Upper lobe of right lung (tissue), 1 donor: ENCODE results near the gene SPAG16. TPM values are rescaled to one million over a fixed set of nuclear protein-coding genes. Genes with fewer than 3 reads are reported as not detected.

Experiments used
- ATAC-seq: fragments of 200-7000 bp; cut with Tn5 transposase; one replicate; pipeline ENCODE4 v1.9.1; 2020; ENCODE audit warnings: mild to moderate bottlenecking, moderate library complexity
- DNase-seq: peaks from one replicate; pipeline ENCODE4 v3.0.0-alpha.2; 2020
- H3K27ac ChIP-seq: fragments of 200-600 bp; one replicate; pipeline ENCODE4 v1.8.0; 2022
- H3K27me3 ChIP-seq: fragments of 200-600 bp; one replicate; pipeline ENCODE4 v1.8.0; 2022; ENCODE audit warnings: mild to moderate bottlenecking
- H3K36me3 ChIP-seq: fragments of 200-600 bp; one replicate; pipeline ENCODE4 v1.8.0; 2022
- H3K4me1 ChIP-seq: fragments of 200-600 bp; one replicate; pipeline ENCODE4 v1.8.0; 2022
- H3K4me3 ChIP-seq: fragments of 200-600 bp; one replicate; pipeline ENCODE4 v1.8.0; 2022; ENCODE audit warnings: mild to moderate bottlenecking
- H3K9me3 ChIP-seq: fragments of 200-600 bp; one replicate; pipeline ENCODE4 v1.8.0; 2022
- intact Hi-C: fragments of 100-400 bp; cut with DNase I; formaldehyde crosslinking; loops from one replicate; pipeline ENCODE4 v1.11.0; 2022
- total RNA-seq: library from RNA; stranded (reverse); fragmentation: NEBNext Ultra II Directional; extraction: Animal tissue kit (Norgen Biotek cat#: 25700); gene quantifications from one replicate; pipeline ENCODE4 v1.2.1, GENCODE V29; 2021
- TF ChIP-seq, protein P1 (sequence below): fragments of 200-600 bp; IDR thresholded peaks from one replicate; pipeline ENCODE4 v1.8.0; 2022; ENCODE audit warnings: antibody characterized with exemption
- donor health status: DM: no; HTN: yes; CAD: no; lungs with severe emphysema.

Gene SPAG16
- total RNA-seq, 1 donor from 2014 or later: 11.6 TPM

DNA sequence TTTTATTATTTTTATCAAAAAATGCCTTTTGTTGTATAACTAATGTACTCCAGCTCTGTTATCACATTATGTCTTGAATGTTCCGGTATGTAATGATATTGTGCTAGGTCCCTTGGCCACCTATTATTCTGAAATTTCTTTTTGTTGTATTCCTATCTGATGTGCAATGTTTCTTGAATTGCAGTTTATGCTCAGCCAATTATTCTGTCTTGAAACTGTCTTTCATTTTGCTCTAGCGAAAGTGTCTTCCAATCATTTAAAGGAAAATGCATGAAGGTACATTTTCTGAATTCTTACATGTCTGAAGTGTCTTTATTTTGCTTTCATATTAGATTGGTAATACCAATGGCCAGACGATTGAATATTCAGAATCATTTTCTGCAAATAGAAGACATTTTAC is 277.5 kb downstream of the SPAG16 start:
- TF ChIP-seq, protein P1, sequence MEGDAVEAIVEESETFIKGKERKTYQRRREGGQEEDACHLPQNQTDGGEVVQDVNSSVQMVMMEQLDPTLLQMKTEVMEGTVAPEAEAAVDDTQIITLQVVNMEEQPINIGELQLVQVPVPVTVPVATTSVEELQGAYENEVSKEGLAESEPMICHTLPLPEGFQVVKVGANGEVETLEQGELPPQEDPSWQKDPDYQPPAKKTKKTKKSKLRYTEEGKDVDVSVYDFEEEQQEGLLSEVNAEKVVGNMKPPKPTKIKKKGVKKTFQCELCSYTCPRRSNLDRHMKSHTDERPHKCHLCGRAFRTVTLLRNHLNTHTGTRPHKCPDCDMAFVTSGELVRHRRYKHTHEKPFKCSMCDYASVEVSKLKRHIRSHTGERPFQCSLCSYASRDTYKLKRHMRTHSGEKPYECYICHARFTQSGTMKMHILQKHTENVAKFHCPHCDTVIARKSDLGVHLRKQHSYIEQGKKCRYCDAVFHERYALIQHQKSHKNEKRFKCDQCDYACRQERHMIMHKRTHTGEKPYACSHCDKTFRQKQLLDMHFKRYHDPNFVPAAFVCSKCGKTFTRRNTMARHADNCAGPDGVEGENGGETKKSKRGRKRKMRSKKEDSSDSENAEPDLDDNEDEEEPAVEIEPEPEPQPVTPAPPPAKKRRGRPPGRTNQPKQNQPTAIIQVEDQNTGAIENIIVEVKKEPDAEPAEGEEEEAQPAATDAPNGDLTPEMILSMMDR: no peak
- no peaks in the 10 kb centered on the region for H3K27me3 ChIP-seq
- intact Hi-C loops: no loop called here
- ATAC-seq (no peak), DNase-seq (no peak)
- H3K9me3 ChIP-seq: no peaks in the 10 kb centered on the region
- no peaks in the 10 kb centered on the region for H3K4me1 ChIP-seq
- H3K36me3 ChIP-seq: no peaks in the 10 kb centered on the region
- H3K27ac ChIP-seq: no peak overlapping the region
- no peak overlapping the region for H3K4me3 ChIP-seq

DNA sequence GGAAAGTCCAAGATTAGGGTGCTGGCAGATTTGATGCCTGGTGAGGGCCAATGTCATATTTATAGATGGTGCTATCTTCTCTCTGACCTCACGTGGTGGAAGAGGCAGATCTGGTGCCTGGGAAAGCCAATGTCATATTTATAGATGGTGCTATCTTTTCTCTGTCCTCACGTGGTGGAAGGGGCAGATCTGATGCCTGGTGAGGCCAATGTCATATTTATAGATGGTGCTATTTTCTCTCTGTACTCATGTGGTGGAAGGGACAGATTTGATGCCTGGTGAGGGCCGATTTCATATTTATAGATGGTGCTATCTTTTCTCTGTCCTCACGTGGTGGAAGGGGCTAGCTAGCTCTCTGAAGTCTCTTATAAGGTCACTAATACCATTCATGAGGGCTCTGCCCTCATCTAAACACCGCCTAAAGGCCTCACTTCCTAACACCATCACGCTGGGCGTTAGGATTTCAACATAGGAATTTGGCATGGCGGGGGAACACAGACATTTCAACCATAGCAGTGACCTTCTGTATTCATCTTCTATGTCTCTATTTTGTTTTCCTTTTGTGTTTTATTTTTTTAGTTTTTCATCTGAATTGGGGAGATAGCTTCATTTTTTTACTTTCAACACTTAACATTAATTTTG is 278.4 kb downstream of the SPAG16 start:
- H3K36me3 ChIP-seq: no peaks in the 10 kb centered on the region
- TF ChIP-seq, protein P1: no peak
- H3K9me3 ChIP-seq: no peaks in the 10 kb centered on the region
- no peaks in the 10 kb centered on the region for H3K4me1 ChIP-seq
- no peak overlapping the region for H3K4me3 ChIP-seq
- H3K27ac ChIP-seq: no peak overlapping the region
- intact Hi-C loops: no loop called here
- no peak for ATAC-seq
- no peak for DNase-seq
- no peaks in the 10 kb centered on the region for H3K27me3 ChIP-seq

DNA sequence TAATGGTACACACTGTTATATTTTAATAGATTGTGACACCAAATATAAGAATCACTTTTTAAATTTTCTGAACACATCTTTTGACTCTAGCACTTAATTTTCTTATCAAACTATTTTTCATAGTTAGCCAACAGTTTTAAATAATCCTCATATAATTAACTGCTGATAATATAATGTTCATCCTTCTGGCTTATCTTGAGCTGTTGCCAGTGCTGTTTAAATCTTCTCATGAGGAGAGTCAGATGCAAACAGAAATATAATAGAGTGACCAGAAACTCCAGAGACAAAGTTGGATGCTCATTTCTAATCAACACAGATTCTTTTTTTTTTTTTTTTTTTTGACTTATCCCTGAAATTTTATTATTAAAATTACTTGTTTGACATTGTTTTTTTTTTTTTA is 282.6 kb downstream of the SPAG16 start:
- TF ChIP-seq, protein P1: no peak
- Histone ChIP-seq H3K36me3 (no peaks in the 10 kb centered on the region), H3K27me3 (no peaks in the 10 kb centered on the region), H3K27ac (no peak overlapping the region), H3K4me1 (no peaks in the 10 kb centered on the region), H3K9me3 (no peaks in the 10 kb centered on the region), H3K4me3 (no peak overlapping the region)
- DNase-seq (no peak), ATAC-seq (no peak)
- intact Hi-C loops: no loop called here

DNA sequence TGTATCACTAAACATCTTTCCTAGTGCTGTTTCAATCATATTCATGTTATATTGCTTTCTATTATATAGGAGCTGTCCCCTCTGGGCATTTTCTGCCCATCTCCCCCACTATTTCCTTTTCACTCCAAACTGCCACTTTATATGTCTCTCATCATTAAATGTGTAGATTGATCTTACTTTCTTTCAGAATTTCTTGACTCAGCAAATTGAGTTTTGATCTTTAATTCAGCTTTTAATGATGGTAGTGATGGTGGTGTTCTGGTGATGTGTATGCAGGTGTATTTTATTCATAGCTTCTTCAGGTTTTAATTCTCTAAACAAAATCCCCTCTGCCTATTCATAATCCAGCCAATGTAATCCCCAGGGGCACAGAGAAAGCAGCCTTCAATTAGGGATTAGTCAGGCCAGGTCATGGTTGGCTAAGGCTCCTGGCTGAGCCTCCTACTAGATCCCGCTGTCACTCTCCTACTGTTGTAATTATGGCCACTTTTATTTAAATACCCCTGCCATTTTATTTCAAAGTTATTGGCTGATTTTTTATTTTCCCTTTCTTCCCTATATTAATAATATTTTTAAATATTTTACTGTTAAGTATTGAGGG is 325.4 kb downstream of the SPAG16 start:
- ATAC-seq: no peak
- Histone ChIP-seq H3K9me3 (no peaks in the 10 kb centered on the region), H3K27ac (no peak overlapping the region), H3K4me3 (no peak overlapping the region), H3K36me3 (no peaks in the 10 kb centered on the region), H3K4me1 (no peaks in the 10 kb centered on the region), H3K27me3 (no peaks in the 10 kb centered on the region)
- intact Hi-C loops: no loop called here
- no peak for DNase-seq
- TF ChIP-seq, protein P1: no peak

DNA sequence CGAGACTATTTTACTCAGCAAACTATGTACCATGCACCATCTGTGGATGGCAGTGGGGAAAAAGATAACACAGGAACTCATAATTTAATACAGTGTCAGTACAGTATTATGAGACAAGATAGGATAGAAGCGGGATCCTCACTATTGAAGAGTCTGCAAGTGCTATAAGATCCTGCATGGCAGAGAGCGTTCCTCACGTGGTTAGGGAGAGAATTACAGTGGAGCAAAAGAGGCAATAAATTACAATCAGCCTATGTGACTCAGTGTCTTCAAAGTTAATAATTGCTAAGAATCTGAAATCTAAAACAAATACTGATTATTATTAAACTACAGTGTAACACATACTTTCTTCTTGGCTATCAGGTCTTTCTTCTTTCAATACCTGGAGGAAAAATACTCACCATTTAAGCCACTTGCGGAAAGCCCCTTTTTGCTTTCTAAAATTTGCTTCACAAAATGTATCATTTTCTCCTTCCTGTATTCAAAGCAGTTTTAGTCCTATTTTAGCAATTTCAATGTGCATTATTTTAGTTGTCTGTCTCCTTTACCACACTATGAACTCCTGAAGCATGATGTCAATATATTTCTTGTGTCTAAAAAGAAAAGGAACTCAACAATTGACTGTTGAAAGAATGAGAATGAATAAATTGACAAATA is 342.9 kb downstream of the SPAG16 start:
- Histone ChIP-seq H3K9me3 (no peaks in the 10 kb centered on the region), H3K36me3 (no peaks in the 10 kb centered on the region), H3K27ac (no peak overlapping the region), H3K27me3 (no peaks in the 10 kb centered on the region), H3K4me1 (no peaks in the 10 kb centered on the region), H3K4me3 (no peak overlapping the region)
- ATAC-seq (no peak), DNase-seq (no peak)
- TF ChIP-seq, protein P1: no peak
- intact Hi-C loops: no loop called here
